ENCODE measurements around the gene TRAPPC8. TPM values are rescaled to one million over a fixed set of nuclear protein-coding genes. Genes with fewer than 3 reads are reported as not detected.
"Not testable (repeated sequence)": the region's sequence is repeated elsewhere in the genome, so short reads cannot be mapped to it uniquely, and the experiment has no call there.

The TRAPPC8 gene
- total RNA-seq, 1 donor from 2014 or later, result 29.6 TPM

DNA sequence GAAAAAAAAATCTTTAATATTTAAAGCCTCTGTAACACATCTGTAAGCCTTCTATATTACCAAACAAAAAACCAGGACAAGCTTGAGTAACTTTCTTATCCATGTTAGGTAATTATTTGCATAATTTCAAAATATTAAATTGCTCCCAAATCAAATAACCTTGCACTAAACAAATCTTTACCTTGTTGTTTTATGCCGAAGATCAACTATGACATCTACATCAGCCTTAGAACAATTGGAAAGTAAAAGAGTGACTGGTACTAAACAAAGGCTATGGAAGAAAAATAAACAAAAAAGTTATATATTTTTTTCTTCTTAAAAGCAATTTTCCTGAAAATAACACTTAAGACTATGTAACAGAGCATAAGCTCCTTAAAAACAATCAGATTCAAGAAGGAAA is 111.0 kb downstream of the TRAPPC8 start:
- peaks cover 26% of the 10 kb centered on the region for H3K36me3 Mint-ChIP-seq (ENCODE audit: low read depth)
- no peak overlapping the region for H3K27ac Mint-ChIP-seq (ENCODE audit: unreplicated experiment)
- no peaks in the 10 kb centered on the region for H3K9me3 Mint-ChIP-seq (ENCODE audit: low read depth)
- H3K4me3 Mint-ChIP-seq (ENCODE audit: unreplicated experiment), result no peak overlapping the region
- no peaks in the 10 kb centered on the region for H3K4me1 Mint-ChIP-seq (ENCODE audit: low read depth)
- no peaks in the 10 kb centered on the region for H3K27me3 Mint-ChIP-seq (ENCODE audit: low read depth)
- TF ChIP-seq, protein P1, sequence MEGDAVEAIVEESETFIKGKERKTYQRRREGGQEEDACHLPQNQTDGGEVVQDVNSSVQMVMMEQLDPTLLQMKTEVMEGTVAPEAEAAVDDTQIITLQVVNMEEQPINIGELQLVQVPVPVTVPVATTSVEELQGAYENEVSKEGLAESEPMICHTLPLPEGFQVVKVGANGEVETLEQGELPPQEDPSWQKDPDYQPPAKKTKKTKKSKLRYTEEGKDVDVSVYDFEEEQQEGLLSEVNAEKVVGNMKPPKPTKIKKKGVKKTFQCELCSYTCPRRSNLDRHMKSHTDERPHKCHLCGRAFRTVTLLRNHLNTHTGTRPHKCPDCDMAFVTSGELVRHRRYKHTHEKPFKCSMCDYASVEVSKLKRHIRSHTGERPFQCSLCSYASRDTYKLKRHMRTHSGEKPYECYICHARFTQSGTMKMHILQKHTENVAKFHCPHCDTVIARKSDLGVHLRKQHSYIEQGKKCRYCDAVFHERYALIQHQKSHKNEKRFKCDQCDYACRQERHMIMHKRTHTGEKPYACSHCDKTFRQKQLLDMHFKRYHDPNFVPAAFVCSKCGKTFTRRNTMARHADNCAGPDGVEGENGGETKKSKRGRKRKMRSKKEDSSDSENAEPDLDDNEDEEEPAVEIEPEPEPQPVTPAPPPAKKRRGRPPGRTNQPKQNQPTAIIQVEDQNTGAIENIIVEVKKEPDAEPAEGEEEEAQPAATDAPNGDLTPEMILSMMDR (IDR thresholded peaks at IDR 0.05), result no peak
- no peak for DNase-seq (ENCODE audit: low spot score)

DNA sequence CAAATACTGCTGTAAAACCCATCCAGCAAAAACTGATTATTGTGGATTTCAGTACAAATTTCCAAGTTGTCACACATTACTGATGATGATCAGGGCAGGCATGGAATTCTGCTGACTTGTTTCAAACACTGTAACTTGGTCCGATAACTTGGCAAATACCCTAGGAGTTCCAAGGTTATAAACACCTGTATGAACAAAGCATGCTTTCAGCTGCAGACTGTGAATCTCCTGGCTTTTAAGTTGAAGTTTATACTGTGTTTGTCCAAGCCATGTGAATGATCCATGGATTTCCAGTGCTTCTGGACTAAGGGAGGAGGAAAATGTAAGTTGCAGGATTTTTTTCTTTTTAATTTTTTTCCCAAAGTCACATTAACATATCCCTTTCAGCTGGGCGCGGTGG is 112.2 kb downstream of the TRAPPC8 start:
- no peak overlapping the region for H3K4me3 Mint-ChIP-seq (ENCODE audit: unreplicated experiment)
- no peak overlapping the region for H3K27ac Mint-ChIP-seq (ENCODE audit: unreplicated experiment)
- H3K9me3 Mint-ChIP-seq (ENCODE audit: low read depth), result no peaks in the 10 kb centered on the region
- no peak for DNase-seq (ENCODE audit: low spot score)
- peaks cover 22% of the 10 kb centered on the region for H3K36me3 Mint-ChIP-seq (ENCODE audit: low read depth)
- H3K4me1 Mint-ChIP-seq (ENCODE audit: low read depth), result no peaks in the 10 kb centered on the region
- TF ChIP-seq, protein P1 (IDR thresholded peaks at IDR 0.05), result no peak
- H3K27me3 Mint-ChIP-seq (ENCODE audit: low read depth), result no peaks in the 10 kb centered on the region

DNA sequence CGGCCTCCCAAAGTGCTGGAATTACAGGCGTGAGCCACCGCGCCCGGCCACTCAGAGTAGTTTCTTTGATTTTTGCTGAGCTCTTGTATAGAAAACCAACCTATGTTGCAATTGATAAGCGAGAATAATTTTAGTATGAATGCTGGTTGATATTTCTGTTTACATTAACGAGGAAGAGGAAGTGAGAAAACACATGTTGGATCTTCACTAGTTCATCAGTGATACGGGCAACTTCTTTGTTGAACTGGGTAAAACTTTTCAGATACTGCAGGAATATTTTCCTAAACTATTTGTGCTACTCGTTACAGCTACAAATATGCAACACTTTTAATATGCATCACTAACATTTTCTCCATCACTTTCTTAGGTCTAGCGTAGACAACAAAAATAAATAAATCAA is 114.3 kb downstream of the TRAPPC8 start:
- no peaks in the 10 kb centered on the region for H3K4me1 Mint-ChIP-seq (ENCODE audit: low read depth)
- peaks cover 14% of the 10 kb centered on the region for H3K36me3 Mint-ChIP-seq (ENCODE audit: low read depth)
- TF ChIP-seq, protein P1 (IDR thresholded peaks at IDR 0.05), result no peak

DNA sequence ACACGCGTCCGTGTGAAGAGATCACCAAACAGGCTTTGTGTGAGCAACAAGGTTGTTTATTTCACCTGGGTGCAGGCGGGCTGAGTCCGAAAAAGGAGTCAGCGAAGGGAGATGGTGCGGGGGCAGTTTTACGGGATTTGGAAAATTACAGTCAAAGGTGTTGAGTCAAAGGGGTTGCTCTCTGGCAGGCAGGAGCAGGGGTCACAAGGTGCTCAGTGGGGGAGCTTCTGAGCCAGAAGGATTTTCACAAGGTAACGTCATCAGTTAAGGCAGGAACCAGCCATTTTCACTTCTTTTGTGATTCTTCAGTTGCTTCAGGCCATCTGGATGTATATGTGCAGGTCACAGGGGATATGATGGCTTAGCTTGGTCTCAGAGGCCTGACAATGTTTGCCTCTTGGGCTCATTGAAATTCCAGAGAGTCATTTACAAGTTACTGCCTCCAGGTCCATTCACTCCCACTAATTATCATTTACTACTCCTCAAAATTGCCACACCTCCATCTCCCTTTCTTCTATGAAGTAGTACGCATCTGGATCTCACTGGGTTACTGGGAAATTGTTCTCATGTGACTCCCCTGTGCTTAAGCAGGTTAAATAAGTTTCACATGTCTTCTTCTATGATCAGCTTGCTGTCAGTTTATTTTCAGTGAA is 116.1 kb downstream of the TRAPPC8 start:
- H3K9me3 Mint-ChIP-seq (ENCODE audit: low read depth); DNase-seq (ENCODE audit: low spot score); H3K4me1 Mint-ChIP-seq (ENCODE audit: low read depth); H3K27me3 Mint-ChIP-seq (ENCODE audit: low read depth); H3K27ac Mint-ChIP-seq (ENCODE audit: unreplicated experiment); H3K4me3 Mint-ChIP-seq (ENCODE audit: unreplicated experiment): not testable (repeated sequence)
- peaks cover 14% of the 10 kb centered on the region for H3K36me3 Mint-ChIP-seq (ENCODE audit: low read depth)

More for the DNA sequence above, 114.3 kb downstream of the TRAPPC8 start:
- no peak for DNase-seq (ENCODE audit: low spot score)
- H3K9me3 Mint-ChIP-seq (ENCODE audit: low read depth), result no peaks in the 10 kb centered on the region
- no peak overlapping the region for H3K27ac Mint-ChIP-seq (ENCODE audit: unreplicated experiment)
- no peak overlapping the region for H3K4me3 Mint-ChIP-seq (ENCODE audit: unreplicated experiment)
- no peaks in the 10 kb centered on the region for H3K27me3 Mint-ChIP-seq (ENCODE audit: low read depth)

DNA sequence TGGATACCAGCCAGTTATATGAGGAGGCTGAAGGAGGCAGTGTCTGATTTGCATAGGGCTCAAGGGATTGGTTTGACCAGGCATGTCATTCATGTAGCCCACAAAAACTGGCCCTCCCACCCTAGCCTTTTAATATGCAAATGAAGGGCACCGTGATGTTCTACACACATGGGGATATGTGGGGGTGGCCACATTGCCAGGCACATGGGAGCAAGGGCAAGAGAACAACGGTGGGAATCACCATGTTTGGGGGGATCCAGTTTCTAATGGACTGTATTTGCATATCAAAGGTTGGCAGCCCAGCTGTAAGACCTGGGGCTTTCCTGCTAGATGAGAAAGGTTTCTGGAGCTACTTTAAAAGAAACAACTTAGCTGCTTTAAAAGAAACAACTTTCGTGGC is 117.2 kb downstream of the TRAPPC8 start:
- no peak for DNase-seq (ENCODE audit: low spot score)
- TF ChIP-seq, protein P1 (IDR thresholded peaks at IDR 0.05), result no peak
- H3K4me3 Mint-ChIP-seq (ENCODE audit: unreplicated experiment), result no peak overlapping the region
- no peak overlapping the region for H3K27ac Mint-ChIP-seq (ENCODE audit: unreplicated experiment)
- H3K36me3 Mint-ChIP-seq (ENCODE audit: low read depth), result peaks cover 13% of the 10 kb centered on the region
- no peaks in the 10 kb centered on the region for H3K27me3 Mint-ChIP-seq (ENCODE audit: low read depth)
- no peaks in the 10 kb centered on the region for H3K9me3 Mint-ChIP-seq (ENCODE audit: low read depth)
- no peaks in the 10 kb centered on the region for H3K4me1 Mint-ChIP-seq (ENCODE audit: low read depth)

DNA sequence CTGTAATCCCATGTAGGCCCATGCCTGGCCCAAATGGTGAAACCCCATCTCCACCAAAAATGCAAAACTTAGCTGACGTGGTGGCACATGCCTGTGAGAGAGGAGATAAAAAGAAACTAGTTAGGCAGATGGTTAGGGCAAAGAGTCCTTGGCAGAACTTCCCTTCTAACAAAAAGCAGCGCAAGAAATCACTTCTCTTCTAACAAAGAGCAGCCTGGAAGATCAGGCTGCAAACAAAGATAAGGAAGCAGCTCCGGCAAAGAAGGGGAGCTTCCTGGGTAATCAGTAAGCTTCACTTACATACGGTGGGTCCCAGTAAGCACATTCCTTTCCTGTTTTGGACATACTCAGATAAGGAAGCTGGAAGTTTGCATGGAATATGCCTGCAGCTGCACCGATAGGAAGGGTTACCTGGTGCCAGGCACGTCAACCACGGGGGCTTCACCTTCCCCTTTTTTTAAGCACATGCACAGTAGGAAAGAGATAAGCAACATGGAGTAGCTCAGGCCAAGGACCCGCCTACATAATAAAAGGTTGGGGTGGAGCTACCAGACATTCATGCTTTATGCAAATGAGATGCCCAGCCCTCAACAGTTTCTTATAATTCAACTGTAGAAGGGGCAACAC is 121.3 kb downstream of the TRAPPC8 start:
- no peaks in the 10 kb centered on the region for H3K9me3 Mint-ChIP-seq (ENCODE audit: low read depth)
- H3K27me3 Mint-ChIP-seq (ENCODE audit: low read depth), result peaks cover 2% of the 10 kb centered on the region
- H3K36me3 Mint-ChIP-seq (ENCODE audit: low read depth), result no peaks in the 10 kb centered on the region
- TF ChIP-seq, protein P1 (IDR thresholded peaks at IDR 0.05), result no peak
- DNase-seq (ENCODE audit: low spot score), result no peak
- no peak overlapping the region for H3K27ac Mint-ChIP-seq (ENCODE audit: unreplicated experiment)
- H3K4me1 Mint-ChIP-seq (ENCODE audit: low read depth), result peaks cover 4% of the 10 kb centered on the region
- no peak overlapping the region for H3K4me3 Mint-ChIP-seq (ENCODE audit: unreplicated experiment)

Measured in chondrocyte (in vitro differentiated cells).